Calu3 (cell line): ENCODE measurements around the gene ZNF644. TPM values are rescaled to one million over a fixed set of nuclear protein-coding genes. Genes with fewer than 3 reads are reported as not detected.

Experiments used
- BruUV-seq: library from RNA; stranded (reverse); fragments of 400-500 nt; replicated peaks from 2 replicates; lab custom pipeline; 2021; lab: Mats Ljungman, UMichigan
- CTCF ChIA-PET: fragments of 300-600 bp; sonication (Branson Sonifier 250); formaldehyde crosslinking; loops from one replicate; lab custom pipeline; 2022; ENCODE audit warnings: antibody characterized with exemption; lab: Charles Lee
- DNase-seq: peaks from one replicate; pipeline ENCODE4 v3.0.0; 2022
- H3K27ac Mint-ChIP-seq: one replicate; pipeline ENCODE4 v1.8.0; 2022; ENCODE audit warnings: mixed read lengths; ENCODE audit not compliant: unreplicated experiment
- H3K27me3 Mint-ChIP-seq: one replicate; pipeline ENCODE4 v1.8.0; 2022; ENCODE audit warnings: mixed read lengths; ENCODE audit not compliant: unreplicated experiment
- H3K36me3 Mint-ChIP-seq: one replicate; pipeline ENCODE4 v1.8.0; 2022; ENCODE audit warnings: mild to moderate bottlenecking, moderate library complexity, mixed read lengths; ENCODE audit not compliant: insufficient read depth, unreplicated experiment
- H3K4me1 Mint-ChIP-seq: one replicate; pipeline ENCODE4 v1.8.0; 2022; ENCODE audit warnings: mild to moderate bottlenecking, low read depth, mixed read lengths; ENCODE audit not compliant: unreplicated experiment
- H3K4me3 Mint-ChIP-seq: one replicate; pipeline ENCODE4 v1.8.0; 2022; ENCODE audit warnings: mild to moderate bottlenecking, low read depth, moderate library complexity, mixed read lengths; ENCODE audit not compliant: unreplicated experiment
- H3K9me3 Mint-ChIP-seq: one replicate; pipeline ENCODE4 v1.8.0; 2022; ENCODE audit warnings: low read depth, mixed read lengths; ENCODE audit not compliant: unreplicated experiment
- intact Hi-C: fragments of 100-400 bp; cut with micrococcal nuclease; formaldehyde crosslinking; loops from one replicate; pipeline ENCODE4 v1.10.0; 2022; ENCODE audit not compliant: unreplicated experiment
- total RNA-seq: library from RNA; stranded (reverse); gene quantifications from 2 replicates; pipeline ENCODE4 v1.2.3, GENCODE V29; 2022
- TF ChIP-seq, protein P1 (sequence below): fragments of 200-600 bp; IDR thresholded peaks from one replicate; pipeline ENCODE4 v1.8.0; 2022; ENCODE audit warnings: antibody characterized with exemption; ENCODE audit not compliant: unreplicated experiment

Gene ZNF644
- total RNA-seq, 1 experiment from 2014 or later: 76.0 TPM

DNA sequence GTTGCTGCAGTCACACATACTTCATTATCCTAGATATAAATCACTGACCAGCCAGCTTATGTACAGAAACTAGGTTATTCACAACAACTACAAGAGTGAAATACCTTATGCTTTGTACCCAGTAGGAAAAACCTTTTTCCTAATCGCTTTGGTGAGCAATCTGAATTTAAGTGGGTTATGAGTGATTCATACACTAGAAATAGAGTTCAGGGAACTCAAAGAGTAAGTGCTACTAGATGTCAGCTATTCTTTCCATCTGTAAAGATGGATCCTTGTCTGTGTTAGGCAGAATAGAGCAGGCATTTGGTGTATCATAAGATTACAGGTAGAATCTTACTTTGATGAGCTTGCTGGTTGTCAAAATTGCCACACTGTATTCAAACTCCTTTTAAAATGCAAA is 101.9 kb downstream of the ZNF644 start:
- Mint-ChIP-seq H3K27ac (no peak overlapping the region), H3K36me3 (peaks cover 9% of the 10 kb centered on the region), H3K4me3 (no peak overlapping the region), H3K27me3 (no peaks in the 10 kb centered on the region), H3K9me3 (no peaks in the 10 kb centered on the region), H3K4me1 (peaks cover 27% of the 10 kb centered on the region)
- no TSS peak for BruUV-seq
- CTCF ChIA-PET: no interaction called here
- intact Hi-C loops: no loop called here
- TF ChIP-seq, protein P1, sequence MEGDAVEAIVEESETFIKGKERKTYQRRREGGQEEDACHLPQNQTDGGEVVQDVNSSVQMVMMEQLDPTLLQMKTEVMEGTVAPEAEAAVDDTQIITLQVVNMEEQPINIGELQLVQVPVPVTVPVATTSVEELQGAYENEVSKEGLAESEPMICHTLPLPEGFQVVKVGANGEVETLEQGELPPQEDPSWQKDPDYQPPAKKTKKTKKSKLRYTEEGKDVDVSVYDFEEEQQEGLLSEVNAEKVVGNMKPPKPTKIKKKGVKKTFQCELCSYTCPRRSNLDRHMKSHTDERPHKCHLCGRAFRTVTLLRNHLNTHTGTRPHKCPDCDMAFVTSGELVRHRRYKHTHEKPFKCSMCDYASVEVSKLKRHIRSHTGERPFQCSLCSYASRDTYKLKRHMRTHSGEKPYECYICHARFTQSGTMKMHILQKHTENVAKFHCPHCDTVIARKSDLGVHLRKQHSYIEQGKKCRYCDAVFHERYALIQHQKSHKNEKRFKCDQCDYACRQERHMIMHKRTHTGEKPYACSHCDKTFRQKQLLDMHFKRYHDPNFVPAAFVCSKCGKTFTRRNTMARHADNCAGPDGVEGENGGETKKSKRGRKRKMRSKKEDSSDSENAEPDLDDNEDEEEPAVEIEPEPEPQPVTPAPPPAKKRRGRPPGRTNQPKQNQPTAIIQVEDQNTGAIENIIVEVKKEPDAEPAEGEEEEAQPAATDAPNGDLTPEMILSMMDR: no peak
- no peak for DNase-seq

DNA sequence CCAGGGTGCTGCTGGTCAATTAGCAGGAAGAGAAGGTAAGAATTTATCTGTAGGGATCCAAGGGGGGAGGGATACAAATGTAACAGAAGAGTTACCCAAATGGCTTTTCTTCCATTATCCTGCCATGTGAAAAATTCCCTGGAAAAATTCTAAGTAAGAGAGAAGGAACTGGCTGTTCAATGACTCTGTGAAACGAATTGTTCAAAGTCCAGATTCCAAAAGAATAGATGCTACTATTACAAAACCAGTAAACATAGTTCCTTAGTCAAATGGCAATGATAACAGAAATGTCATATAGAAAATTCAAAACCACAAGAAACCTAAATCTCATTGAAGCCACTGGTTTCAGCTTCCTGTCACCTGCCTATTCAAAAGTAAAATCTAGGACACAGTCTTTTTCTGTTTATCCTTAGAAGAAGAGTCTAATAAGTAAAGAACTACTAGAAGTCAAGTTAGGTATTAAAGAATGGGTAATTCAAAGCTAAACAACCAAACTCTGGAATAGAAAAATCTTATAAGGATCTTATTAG is 102.6 kb downstream of the ZNF644 start:
- Mint-ChIP-seq H3K27me3 (no peaks in the 10 kb centered on the region), H3K27ac (no peak overlapping the region), H3K4me3 (no peak overlapping the region), H3K4me1 (peaks cover 22% of the 10 kb centered on the region), H3K9me3 (no peaks in the 10 kb centered on the region), H3K36me3 (peaks cover 9% of the 10 kb centered on the region)
- TF ChIP-seq, protein P1: no peak
- intact Hi-C loops: no loop called here
- BruUV-seq: no TSS peak
- CTCF ChIA-PET: no interaction called here
- no peak for DNase-seq

DNA sequence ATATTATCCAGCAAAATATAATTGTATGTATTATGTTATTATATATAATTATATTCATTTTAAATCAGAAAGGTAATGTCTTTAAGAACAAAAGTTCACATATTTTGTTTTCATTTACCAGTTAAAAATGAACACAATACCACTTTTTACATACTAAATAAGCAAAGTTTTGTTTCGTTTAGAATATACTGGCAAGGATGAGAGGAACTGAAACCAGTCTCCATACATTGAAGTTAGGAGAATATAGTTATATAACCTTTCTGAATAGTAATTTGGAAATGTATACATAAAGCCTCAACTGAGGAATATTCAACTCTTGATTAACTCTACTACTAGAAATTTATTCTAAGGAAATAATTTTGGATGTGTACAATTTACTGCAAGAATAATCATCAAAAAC is 110.5 kb downstream of the ZNF644 start:
- DNase-seq: no peak
- no TSS peak for BruUV-seq
- H3K27ac Mint-ChIP-seq: no peak overlapping the region
- no peaks in the 10 kb centered on the region for H3K36me3 Mint-ChIP-seq
- H3K4me1 Mint-ChIP-seq: no peaks in the 10 kb centered on the region
- H3K4me3 Mint-ChIP-seq: no peak overlapping the region
- intact Hi-C loops: no loop called here
- no peaks in the 10 kb centered on the region for H3K27me3 Mint-ChIP-seq
- H3K9me3 Mint-ChIP-seq: no peaks in the 10 kb centered on the region
- TF ChIP-seq, protein P1: no peak
- CTCF ChIA-PET: no interaction called here

DNA sequence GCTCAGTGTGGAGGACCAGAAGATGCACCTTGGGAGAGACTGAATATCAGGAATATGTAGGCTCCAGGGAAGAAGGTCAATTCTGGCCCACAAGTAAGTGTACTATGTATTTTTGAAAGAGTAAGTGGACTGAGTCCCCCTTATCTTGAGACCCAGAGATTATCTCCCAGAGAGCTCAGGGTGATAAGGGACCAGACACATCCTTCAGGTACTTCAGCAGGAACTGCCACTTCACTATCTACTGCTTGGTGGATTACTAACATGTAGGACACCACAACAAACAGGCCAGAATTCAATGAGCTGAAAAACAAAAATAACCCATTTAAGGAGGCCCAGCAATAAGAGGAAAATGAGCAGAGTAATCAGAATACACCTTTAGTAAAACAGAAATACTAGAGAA is 119.2 kb downstream of the ZNF644 start:
- Mint-ChIP-seq H3K27me3 (no peaks in the 10 kb centered on the region), H3K4me1 (no peaks in the 10 kb centered on the region), H3K27ac (no peak overlapping the region), H3K9me3 (no peaks in the 10 kb centered on the region), H3K36me3 (peaks cover 19% of the 10 kb centered on the region), H3K4me3 (no peak overlapping the region)
- no TSS peak for BruUV-seq
- intact Hi-C loops: no loop called here
- no peak for DNase-seq
- TF ChIP-seq, protein P1: no peak
- CTCF ChIA-PET: interaction anchor here (0.7 kb wide), 1 partner anchor 304 kb away, joined by 4 read pairs; no protein-coding TSS in a partner anchor
